Erythroblast (primary cell): ENCODE measurements around the gene SLC17A2.

Experiments
- DNase-seq, 2 experiments: peaks; one replicate each; lab custom pipeline; 2025; lab: John Stamatoyannopoulos, UW
- GATA1 ChIP-seq: IDR thresholded peaks from 2 replicates; pipeline ENCODE4 v1.6.1; 2011; ENCODE audit warnings: low read depth, mild to moderate bottlenecking, control low read depth, low read length, moderate library complexity
- POLR2A ChIP-seq: IDR thresholded peaks from 2 replicates; pipeline ENCODE4 v1.6.1; 2011; ENCODE audit warnings: mild to moderate bottlenecking, low read length

The SLC17A2 gene, protein sequence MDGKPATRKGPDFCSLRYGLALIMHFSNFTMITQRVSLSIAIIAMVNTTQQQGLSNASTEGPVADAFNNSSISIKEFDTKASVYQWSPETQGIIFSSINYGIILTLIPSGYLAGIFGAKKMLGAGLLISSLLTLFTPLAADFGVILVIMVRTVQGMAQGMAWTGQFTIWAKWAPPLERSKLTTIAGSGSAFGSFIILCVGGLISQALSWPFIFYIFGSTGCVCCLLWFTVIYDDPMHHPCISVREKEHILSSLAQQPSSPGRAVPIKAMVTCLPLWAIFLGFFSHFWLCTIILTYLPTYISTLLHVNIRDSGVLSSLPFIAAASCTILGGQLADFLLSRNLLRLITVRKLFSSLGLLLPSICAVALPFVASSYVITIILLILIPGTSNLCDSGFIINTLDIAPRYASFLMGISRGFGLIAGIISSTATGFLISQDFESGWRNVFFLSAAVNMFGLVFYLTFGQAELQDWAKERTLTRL

DNA sequence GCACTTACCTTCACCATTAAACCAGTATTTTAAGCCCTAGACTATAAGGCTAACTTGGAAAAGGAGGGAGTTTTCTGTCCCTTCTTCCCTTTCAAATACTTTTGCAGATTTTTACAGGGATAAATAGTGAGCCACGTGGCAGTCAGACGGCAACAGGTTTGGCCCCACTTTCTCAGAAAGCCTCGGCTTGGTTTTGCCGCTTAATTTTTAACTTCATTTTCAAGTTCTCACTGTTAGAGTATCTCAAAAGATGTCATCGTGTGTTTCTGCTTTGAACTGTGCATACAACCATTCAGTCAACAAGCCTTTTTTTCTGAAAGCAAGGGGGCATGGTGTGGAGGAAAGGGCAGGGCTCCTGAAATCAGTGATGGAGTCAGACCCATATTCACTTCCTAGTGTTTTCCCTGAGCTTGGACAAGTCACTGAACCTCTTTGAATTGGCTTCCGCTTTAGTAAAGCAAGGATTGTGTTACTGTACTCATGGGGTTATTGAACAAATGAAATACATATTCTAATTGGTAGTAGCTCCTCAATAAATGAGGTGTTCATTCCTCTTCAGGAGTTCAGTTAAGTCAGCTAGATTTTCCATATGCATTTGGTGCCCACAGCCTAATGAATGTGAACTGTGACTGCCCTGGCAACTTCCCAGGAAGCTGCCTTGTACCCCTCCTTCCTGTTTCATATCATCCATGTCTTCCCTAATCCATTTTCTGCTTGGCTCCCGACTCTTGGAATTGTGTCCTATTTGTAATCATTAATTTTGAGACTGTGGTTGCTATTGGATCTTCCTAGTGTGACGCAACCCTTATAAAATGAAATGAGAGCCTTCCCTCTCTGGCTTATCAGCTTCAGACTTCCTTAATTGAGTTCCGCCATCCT is at the start of gene SLC17A2:
TSS of gene SLC17A2 (minus strand) at position 160 of the 879 bp plus-strand sequence. CDS start 4,895 bp downstream, outside the sequence.
- TF ChIP-seq POLR2A (no peak), GATA1 (no peak)
- DNase-seq: no peak

DNA sequence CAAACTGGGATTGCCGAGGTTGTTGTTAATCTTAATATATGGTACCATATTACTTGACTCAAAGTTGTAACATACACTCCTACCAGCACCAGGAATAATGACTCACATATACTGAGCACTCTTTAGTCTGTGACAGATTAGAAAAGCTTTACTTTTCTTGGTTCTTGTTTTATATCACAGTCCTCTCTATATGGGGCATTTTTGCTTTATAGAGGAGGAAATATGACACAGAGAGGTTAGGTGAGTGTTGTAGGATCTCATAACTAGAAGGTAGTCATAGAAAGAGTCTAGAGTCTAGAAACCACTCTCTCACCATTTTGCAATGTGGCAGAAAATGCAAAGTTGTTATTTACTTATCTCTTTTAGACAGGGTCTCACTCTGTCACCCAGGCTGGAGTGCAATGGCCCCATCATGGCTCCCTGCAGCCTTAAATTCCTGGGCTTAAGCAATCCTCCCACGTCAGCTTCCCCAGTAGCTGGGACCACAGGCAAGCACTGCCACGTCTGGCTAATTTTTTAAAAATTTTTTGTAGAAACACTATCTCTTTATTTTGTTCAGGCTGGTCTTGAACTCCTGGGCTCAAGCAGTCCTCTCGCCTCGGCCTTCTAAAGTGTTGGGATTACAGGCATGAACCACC is 45.6 kb upstream of the SLC17A2 start:
- DNase-seq: no peak
- TF ChIP-seq GATA1: no peak
- TF ChIP-seq POLR2A: no peak

DNA sequence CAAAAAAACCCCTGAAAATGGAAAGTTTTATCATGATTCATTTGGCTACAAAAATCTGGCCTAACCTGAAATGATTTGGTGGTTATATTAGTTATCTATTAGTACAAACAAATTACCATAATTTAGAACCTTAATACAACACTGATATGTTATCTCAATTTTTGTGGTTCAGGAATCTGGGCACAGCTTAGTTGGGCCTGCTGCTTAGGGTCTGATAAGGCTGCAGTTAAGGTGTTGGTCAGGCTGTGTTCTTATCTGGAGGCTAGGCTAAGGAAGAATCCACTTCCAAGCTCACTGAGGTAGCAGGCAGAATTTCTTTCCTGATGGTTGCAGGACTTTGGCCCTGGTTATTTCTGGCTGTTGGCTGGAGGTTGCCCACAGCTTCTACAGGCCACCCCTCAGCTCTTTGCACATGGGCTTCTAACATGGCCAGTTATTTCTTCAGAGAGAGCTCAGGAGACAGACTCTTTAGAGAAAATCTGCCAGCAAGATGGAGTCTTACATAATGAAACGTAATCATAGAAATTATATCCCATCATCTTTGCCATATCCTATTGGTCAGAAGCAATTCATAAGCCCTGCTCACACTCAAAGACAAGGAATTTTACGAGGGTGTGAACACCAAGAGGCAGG is 43.5 kb upstream of the SLC17A2 start:
- DNase-seq: peak; percentile 44 to 83
- TF ChIP-seq POLR2A: no peak
- TF ChIP-seq GATA1: peak; percentile 11

DNA sequence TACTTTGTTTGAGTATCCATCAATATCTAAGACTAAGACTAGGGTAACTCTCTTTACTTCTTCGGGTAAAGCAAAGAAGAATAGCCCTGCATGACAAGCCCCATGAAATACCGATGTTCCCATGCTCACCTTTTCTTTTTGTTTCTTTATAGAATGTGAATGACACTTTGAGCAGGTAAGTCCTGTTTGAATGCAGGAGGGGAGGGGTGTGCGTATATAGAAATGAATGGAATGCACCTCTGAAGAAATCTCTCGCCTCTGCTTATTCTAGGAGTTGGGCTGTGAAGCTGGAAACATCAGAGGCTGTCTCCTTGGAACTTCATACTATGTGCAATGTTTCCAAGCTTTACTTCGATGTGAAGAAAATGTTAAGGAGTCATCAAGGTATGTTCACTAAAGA is 42.4 kb upstream of the SLC17A2 start:
- no peak for DNase-seq
- TF ChIP-seq POLR2A (no peak), GATA1 (no peak)

DNA sequence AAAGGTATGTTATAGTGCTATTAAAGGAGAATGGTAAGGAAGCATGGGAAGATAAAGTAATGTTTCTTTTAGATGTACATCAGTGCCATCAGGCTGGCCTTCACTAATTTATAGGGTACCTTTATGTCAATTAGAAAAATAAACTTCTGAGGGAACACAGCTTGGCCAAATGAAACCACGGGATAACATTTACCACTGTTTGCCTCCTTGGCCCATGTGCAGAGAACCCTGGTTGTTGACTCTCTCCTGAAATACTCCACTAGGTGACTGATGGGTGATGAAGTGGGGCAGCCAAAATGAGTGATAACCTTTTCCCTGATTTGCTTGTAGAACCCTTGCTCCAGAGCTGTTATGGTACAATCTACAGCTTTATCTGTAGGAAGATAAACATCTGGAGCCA is 41.6 kb upstream of the SLC17A2 start:
- no peak for DNase-seq
- TF ChIP-seq GATA1: no peak
- TF ChIP-seq POLR2A: no peak

DNA sequence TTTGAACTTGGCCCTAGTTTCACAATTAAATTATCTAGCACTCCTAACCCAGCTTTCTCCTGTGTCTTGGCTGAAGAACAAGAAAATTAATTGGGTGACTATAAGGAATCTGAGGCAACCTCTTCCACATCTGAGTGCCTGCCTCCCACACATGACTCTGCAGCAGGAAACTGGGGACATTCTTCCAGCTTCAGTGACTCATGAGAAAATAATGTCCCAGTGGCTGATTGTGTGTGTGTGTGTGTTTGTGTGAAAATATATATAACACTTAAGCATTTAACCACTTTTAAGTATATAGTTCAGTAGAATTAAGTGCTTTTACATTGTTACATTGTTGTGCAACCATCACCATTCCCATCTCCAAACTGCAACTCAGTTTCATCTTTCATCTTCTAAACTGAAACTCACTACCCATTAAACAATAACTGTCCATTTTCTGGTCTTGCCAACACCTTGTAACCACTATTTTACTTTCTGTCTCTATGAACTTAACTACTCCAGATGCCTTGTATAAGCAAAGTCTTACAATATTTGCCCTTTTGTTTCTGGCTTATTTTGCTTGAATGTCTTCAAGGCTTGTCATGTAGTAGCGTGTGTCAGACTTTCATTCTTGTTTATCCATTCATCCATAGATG is 40.8 kb upstream of the SLC17A2 start:
- TF ChIP-seq POLR2A (no peak), GATA1 (no peak)
- peak in 1 of 2 experiments; percentile 51 for DNase-seq

DNA sequence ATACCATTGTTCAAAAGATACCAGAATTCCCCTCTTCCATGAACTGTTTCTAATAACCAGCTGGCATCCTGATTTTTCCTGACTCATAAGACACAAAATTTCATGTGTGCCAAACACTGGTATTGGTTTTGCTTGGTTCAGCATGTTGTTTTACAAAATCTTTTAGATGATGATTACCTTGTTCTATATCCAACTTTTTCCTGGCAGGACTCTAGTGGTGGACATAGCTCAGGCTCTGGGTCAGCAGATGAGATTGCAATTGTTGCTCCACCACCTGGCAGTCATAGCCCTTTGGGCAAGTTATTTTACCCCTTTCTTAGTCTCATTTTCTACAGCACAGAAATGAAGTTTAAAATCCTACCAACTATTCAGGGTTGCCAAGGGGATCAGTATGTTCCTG is 38.3 kb upstream of the SLC17A2 start:
- TF ChIP-seq GATA1 (no peak), POLR2A (no peak)
- no peak for DNase-seq

DNA sequence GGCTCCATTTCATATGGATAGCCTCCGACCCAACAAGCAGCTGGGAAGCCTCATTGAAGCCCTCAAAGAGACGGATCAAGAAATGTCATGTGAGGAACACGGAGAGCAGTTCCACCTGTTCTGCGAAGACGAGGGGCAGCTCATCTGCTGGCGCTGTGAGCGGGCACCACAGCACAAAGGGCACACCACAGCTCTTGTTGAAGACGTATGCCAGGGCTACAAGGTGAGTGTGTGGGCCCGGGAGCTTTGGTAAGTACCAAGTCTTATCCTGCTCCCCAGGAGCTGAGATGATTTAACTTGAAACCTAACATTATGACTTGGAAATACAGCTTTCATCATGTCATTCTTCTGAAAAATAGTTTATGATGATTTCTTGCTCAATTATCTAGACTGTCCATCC is 36.2 kb upstream of the SLC17A2 start:
- TF ChIP-seq GATA1: no peak
- TF ChIP-seq POLR2A: no peak
- DNase-seq: no peak

DNA sequence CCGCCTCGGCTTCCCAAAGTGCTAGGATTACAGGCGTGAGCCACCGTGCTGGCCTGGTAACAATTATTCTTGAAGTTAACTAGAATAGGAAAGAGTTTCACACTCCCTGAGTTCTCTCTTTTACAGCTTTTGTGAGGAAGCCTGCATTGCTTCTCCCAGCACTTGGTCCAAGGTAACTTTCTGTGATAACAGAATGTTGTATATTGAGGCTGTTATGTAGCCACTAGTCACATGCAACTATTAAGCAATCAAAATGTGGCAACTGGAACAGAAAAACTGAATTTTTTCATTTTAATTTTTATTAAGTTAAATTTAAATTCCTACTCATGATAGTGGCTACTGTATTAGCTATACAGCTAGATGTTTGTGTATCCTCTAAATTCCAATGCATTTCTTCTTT is 34.6 kb upstream of the SLC17A2 start:
- no peak for DNase-seq
- no peak for TF ChIP-seq POLR2A
- no peak for TF ChIP-seq GATA1

DNA sequence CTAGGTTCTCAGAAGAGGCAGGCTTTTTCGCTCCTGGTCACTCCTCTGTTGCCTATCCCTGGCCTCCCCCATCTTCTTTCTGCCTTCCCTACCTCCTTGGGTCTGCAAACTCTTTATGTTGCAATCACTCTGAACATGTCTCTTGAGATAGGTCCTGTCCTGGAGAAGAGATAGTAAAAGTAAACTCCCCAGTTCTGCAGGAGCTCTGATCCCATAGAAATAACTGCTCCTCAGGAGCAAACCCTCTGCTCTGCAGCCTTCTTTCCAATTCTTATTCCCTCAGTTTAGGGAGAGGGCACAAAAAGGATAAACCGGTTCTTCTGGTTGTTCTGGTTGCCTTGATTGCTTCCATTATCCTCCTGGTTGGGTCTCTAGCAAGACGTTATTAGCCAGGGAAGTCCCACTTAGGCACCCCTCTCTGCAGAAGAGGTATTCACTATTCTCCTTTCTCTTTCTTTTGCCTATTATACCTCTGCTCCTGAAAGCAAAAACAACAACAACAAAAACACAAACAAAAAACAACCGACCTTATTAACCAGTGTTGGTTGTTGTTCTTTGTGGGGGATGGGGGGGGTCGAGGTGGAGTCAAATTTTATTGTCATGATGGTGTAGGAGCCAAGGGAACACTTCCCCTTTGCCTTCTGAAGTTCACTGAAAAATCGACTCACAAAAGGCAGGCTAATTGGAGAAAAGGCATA is 33.1 kb upstream of the SLC17A2 start:
- TF ChIP-seq POLR2A (no peak), GATA1 (no peak)
- DNase-seq: peak; percentile 5 to 27

DNA sequence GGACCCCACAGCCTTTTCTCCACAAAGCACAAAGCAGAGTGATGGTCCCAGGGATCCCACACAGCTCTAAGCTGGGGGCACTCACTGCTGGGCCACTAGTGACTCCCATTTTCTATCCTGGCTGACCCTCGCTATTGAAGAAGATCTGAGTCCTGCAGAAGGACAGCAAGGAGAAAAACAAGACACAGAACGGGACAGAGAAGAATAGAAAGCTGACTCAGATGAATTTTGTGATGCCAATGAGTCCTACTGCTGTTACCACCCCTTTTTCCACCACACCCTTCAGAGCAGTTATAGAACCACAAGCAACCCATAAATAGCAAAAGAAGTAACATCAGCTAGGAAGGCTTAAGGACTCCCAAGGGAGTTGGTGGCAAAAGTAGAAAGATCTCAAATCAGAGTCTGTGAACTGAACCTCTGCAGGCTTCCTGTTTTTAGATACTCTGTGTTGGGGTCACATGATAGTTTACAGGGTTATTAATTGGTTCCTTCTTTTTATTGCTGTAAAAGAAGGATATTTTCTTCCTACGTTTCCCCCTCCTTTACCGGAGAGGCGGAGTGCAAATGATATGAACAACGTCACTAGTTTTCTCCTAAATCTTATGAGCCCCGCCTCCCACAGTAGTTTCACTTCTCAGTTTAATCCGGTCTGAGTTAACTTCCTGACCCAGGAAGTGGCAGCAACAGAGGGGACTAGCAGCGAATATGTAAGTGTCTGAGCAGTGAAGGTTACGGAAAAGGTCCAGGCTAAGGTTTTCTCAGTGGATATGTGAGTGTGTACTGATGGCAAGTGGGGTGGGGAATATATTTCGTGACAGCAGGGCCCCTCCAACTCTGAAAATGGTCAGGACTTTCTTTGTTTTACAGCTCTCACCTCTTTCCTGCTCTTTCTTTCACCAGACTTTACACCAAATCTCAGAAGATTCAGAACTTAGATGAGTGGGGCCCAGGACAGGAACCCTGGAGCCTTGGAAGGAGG is 31.9 kb upstream of the SLC17A2 start, which contains the start of gene TRIM38:
TSS of gene TRIM38 (plus strand) at position 654 of the 979 bp plus-strand sequence. CDS start 3,721 bp downstream, outside the sequence.
- no peak for TF ChIP-seq GATA1
- peak; percentile 92 for TF ChIP-seq POLR2A

DNA sequence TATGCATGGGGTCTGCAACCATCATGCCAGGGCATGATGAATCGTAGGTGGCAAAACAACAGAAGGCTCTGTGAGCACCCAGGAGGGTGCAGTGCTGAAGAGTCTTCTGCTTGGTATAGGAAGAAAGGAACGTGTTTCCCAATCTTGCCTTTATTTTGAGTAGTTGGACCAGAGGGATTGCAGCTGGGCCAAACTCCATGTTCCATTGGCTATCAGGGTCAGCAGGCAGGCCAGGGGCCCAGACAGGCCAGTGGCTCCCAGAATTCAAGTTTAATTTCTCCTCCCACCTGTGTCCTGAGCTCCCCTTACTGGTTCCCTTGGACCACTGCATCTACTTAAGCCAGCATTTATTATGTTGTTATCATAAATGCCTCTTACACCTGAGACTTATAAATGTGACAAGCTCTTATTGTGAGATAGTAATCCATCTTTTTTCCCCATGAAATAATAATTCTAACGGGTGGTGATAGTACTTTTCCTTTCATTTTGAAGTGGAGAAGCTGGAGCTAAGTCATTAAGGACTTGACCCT is 31.2 kb upstream of the SLC17A2 start:
- TF ChIP-seq POLR2A: no peak
- no peak for TF ChIP-seq GATA1
- no peak for DNase-seq

More for the DNA sequence above, 31.9 kb upstream of the SLC17A2 start, which contains the start of gene TRIM38:
- DNase-seq: peak; percentile 58 to 72
